HEK293 (cell line): ENCODE results near the gene STK24.
"Not testable (repeated sequence)": the region's sequence is repeated elsewhere in the genome, so short reads cannot be mapped to it uniquely, and the experiment has no call there.

ENCODE experiments used
- CTCF ChIA-PET: fragments of 350-600 bp; formaldehyde crosslinking; extraction: SDS; loops from one replicate; lab custom pipeline; 2021; ENCODE audit warnings: antibody characterized with exemption; lab: Yijun Ruan, JAX
- POLR2A ChIA-PET: fragments of 300-600 bp; formaldehyde crosslinking; extraction: SDS; loops from one replicate; lab custom pipeline; 2020; ENCODE audit warnings: antibody characterized with exemption, inconsistent platforms; lab: Yijun Ruan, JAX
- H3K27ac ChIP-seq: fragments of 200-500 bp; sonication (Bioruptor generic); 2 replicates; pipeline ENCODE4 v1.5.1; 2014; ENCODE audit warnings: low read depth, low read length, control low read depth, inconsistent platforms; ENCODE audit errors: extremely low read depth
- H3K36me3 ChIP-seq, 2 experiments: fragments of 200-500 bp in 1 of 2; sonication (Bioruptor generic) in 1 of 2; 1 replicate in 1 of 2; 2 replicates in 1 of 2; pipeline ENCODE4 v1.5.1; 2014 to 2017; ENCODE audit warnings: inconsistent platforms in 2 of 2, low read length in 2 of 2; ENCODE audit not compliant: control insufficient read depth in 2 of 2, insufficient read depth in 1 of 2
- H3K4me1 ChIP-seq: fragments of 200-500 bp; sonication (Bioruptor generic); 2 replicates; pipeline ENCODE4 v1.5.1; 2014; ENCODE audit warnings: mild to moderate bottlenecking, low read length, inconsistent platforms; ENCODE audit not compliant: control insufficient read depth, insufficient read depth
- H3K4me3 ChIP-seq: 2 replicates; pipeline ENCODE4 v1.5.1; 2011; ENCODE audit warnings: low read depth, mild to moderate bottlenecking, control low read depth, low read length, moderate library complexity
- H3K9me3 ChIP-seq: fragments of 200-500 bp; sonication (Bioruptor generic); 2 replicates; pipeline ENCODE4 v1.5.1; 2014; ENCODE audit warnings: low read depth, low read length, inconsistent platforms; ENCODE audit not compliant: control insufficient read depth, insufficient read depth
- GLI4 ChIP-seq: fragments of 450-650 bp; formaldehyde crosslinking; IDR thresholded peaks from 2 replicates; pipeline ENCODE4 v1.5.1; 2016; ENCODE audit warnings: missing biosample characterization, missing genetic modification characterization
- KLF1 ChIP-seq: fragments of 450-650 bp; formaldehyde crosslinking; IDR thresholded peaks from 2 replicates; pipeline ENCODE4 v1.5.1; 2016; ENCODE audit warnings: missing biosample characterization, missing genetic modification characterization
- KLF8 ChIP-seq: fragments of 450-650 bp; formaldehyde crosslinking; IDR thresholded peaks from 2 replicates; pipeline ENCODE4 v1.5.1; 2016; ENCODE audit warnings: missing biosample characterization, missing genetic modification characterization
- MYNN ChIP-seq: fragments of 450-650 bp; formaldehyde crosslinking; IDR thresholded peaks from 2 replicates; pipeline ENCODE4 v1.5.1; 2016; ENCODE audit warnings: missing biosample characterization, missing genetic modification characterization, borderline replicate concordance
- OSR2 ChIP-seq: fragments of 450-650 bp; formaldehyde crosslinking; IDR thresholded peaks from 2 replicates; pipeline ENCODE4 v1.5.1; 2016; ENCODE audit warnings: missing biosample characterization, missing genetic modification characterization
- PRDM1 ChIP-seq: fragments of 450-650 bp; formaldehyde crosslinking; IDR thresholded peaks from 2 replicates; pipeline ENCODE4; 2016; ENCODE audit warnings: missing biosample characterization, missing genetic modification characterization
- WT1 ChIP-seq: fragments of 450-650 bp; formaldehyde crosslinking; IDR thresholded peaks from 2 replicates; pipeline ENCODE4 v1.5.1; 2016; ENCODE audit warnings: missing biosample characterization, missing genetic modification characterization
- ZBTB6 ChIP-seq: fragments of 450-650 bp; formaldehyde crosslinking; IDR thresholded peaks from 2 replicates; pipeline ENCODE4 v1.5.1; 2017; ENCODE audit warnings: missing biosample characterization, missing genetic modification characterization
- ZFHX2 ChIP-seq: fragments of 450-650 bp; formaldehyde crosslinking; conservative IDR thresholded peaks from 2 replicates; pipeline ENCODE4 v1.5.1; 2016; ENCODE audit warnings: missing biosample characterization, missing genetic modification characterization
- ZNF175 ChIP-seq: fragments of 450-650 bp; formaldehyde crosslinking; IDR thresholded peaks from 2 replicates; pipeline ENCODE4 v1.5.1; 2016; ENCODE audit warnings: missing biosample characterization, missing genetic modification characterization
- ZNF324 ChIP-seq: fragments of 450-650 bp; formaldehyde crosslinking; IDR thresholded peaks from 2 replicates; pipeline ENCODE4 v1.5.1; 2016; ENCODE audit warnings: missing biosample characterization, missing genetic modification characterization
- ZNF350 ChIP-seq: fragments of 450-650 bp; formaldehyde crosslinking; IDR thresholded peaks from 2 replicates; pipeline ENCODE4 v1.5.0; 2017; ENCODE audit warnings: missing biosample characterization, mild to moderate bottlenecking, missing genetic modification characterization
- ZNF362 ChIP-seq: fragments of 450-650 bp; formaldehyde crosslinking; IDR thresholded peaks from 2 replicates; pipeline ENCODE4 v1.5.1; 2016; ENCODE audit warnings: missing biosample characterization, missing genetic modification characterization
- ZNF37A ChIP-seq: fragments of 450-650 bp; IDR thresholded peaks from 2 replicates; pipeline ENCODE4 v1.5.1; 2018; ENCODE audit warnings: missing biosample characterization, missing genetic modification characterization
- ZNF48 ChIP-seq: fragments of 450-650 bp; formaldehyde crosslinking; IDR thresholded peaks from 2 replicates; pipeline ENCODE4 v1.5.1; 2016; ENCODE audit warnings: missing biosample characterization, missing genetic modification characterization
- ZNF510 ChIP-seq: fragments of 450-650 bp; formaldehyde crosslinking; IDR thresholded peaks from 2 replicates; pipeline ENCODE4 v1.5.1; 2018; ENCODE audit warnings: mild to moderate bottlenecking, missing genetic modification characterization, missing biosample characterization; ENCODE audit not compliant: insufficient replicate concordance
- ZNF514 ChIP-seq: fragments of 450-650 bp; formaldehyde crosslinking; IDR thresholded peaks from 2 replicates; pipeline ENCODE4 v1.5.1; 2016; ENCODE audit warnings: missing biosample characterization, missing genetic modification characterization
- ZNF548 ChIP-seq: fragments of 450-650 bp; formaldehyde crosslinking; IDR thresholded peaks from 2 replicates; pipeline ENCODE4 v1.5.1; 2016; ENCODE audit warnings: missing biosample characterization, missing genetic modification characterization
- ZNF660 ChIP-seq: fragments of 450-650 bp; IDR thresholded peaks from 2 replicates; pipeline ENCODE4 v1.5.1; 2018; ENCODE audit warnings: missing biosample characterization, mild to moderate bottlenecking, missing genetic modification characterization
- ZNF707 ChIP-seq: fragments of 450-650 bp; formaldehyde crosslinking; IDR thresholded peaks from 2 replicates; pipeline ENCODE4 v1.5.1; 2016; ENCODE audit warnings: missing biosample characterization, missing genetic modification characterization
- ZNF791 ChIP-seq: fragments of 450-650 bp; formaldehyde crosslinking; IDR thresholded peaks from 2 replicates; pipeline ENCODE4 v1.5.1; 2016; ENCODE audit warnings: missing biosample characterization, missing genetic modification characterization
- TF ChIP-seq, protein P1 (sequence below): fragments of 450-650 bp; formaldehyde crosslinking; IDR thresholded peaks from 2 replicates; pipeline ENCODE4 v1.5.1; 2016; ENCODE audit warnings: missing biosample characterization, missing genetic modification characterization
- TF ChIP-seq, protein P2 (sequence below): fragments of 450-650 bp; formaldehyde crosslinking; IDR thresholded peaks from 2 replicates; pipeline ENCODE4 v1.5.1; 2017; ENCODE audit warnings: missing biosample characterization, missing genetic modification characterization
- TF ChIP-seq, protein P3 (sequence below): fragments of 450-650 bp; formaldehyde crosslinking; IDR thresholded peaks from 2 replicates; pipeline ENCODE4 v1.5.1; 2017; ENCODE audit warnings: missing biosample characterization, mild to moderate bottlenecking, missing genetic modification characterization, moderate library complexity

Gene STK24

GRCh38 chr13:98624589-98624988 is 47.7 kb upstream of the STK24 start:
- not testable (repeated sequence) for H3K4me3 ChIP-seq, H3K9me3 ChIP-seq, H3K27ac ChIP-seq, H3K36me3 ChIP-seq, H3K4me1 ChIP-seq
- ChIA-PET CTCF (interaction anchor here (0.7 to 1.8 kb wide), 4 partner anchors 47 to 690 kb away, joined by 3 to 5 read pairs (median 4); no protein-coding TSS in a partner anchor), POLR2A (interaction anchor here (0.7 kb wide), 1 partner anchor 9 kb away, joined by 3 read pairs; no protein-coding TSS in a partner anchor)

GRCh38 chr13:98622931-98623331 is 46.0 kb upstream of the STK24 start:
- TF ChIP-seq KLF1 (tag by site-specific recombination) (no peak), ZNF175 (tag by site-specific recombination) (no peak), ZNF548 (no peak), ZNF37A (no peak), KLF8 (tag by site-specific recombination) (no peak), ZNF514 (tag by site-specific recombination) (no peak), ZNF324 (no peak), MYNN (no peak), ZNF791 (tag by site-specific recombination) (no peak), ZNF660 (tag by site-specific recombination) (no peak), OSR2 (tag by site-specific recombination) (no peak), GLI4 (tag by site-specific recombination) (no peak), ZNF362 (tag by site-specific recombination) (no peak), WT1 (no peak)
- TF ChIP-seq, protein P1, sequence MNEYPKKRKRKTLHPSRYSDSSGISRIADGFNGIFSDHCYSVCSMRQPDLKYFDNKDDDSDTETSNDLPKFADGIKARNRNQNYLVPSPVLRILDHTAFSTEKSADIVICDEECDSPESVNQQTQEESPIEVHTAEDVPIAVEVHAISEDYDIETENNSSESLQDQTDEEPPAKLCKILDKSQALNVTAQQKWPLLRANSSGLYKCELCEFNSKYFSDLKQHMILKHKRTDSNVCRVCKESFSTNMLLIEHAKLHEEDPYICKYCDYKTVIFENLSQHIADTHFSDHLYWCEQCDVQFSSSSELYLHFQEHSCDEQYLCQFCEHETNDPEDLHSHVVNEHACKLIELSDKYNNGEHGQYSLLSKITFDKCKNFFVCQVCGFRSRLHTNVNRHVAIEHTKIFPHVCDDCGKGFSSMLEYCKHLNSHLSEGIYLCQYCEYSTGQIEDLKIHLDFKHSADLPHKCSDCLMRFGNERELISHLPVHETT, result no peak
- no peaks in the 10 kb centered on the region for H3K9me3 ChIP-seq

GRCh38 chr13:98619556-98619955 is 42.6 kb upstream of the STK24 start:
- Histone ChIP-seq H3K36me3 (no peaks in the 10 kb centered on the region), H3K4me3 (no peak overlapping the region), H3K9me3 (no peaks in the 10 kb centered on the region), H3K27ac (no peak overlapping the region), H3K4me1 (no peaks in the 10 kb centered on the region)
- CTCF ChIA-PET, result no interaction called here
- POLR2A ChIA-PET, result no interaction called here
- TF ChIP-seq ZBTB6 (tag by site-specific recombination) (no peak), ZNF37A (no peak), ZNF510 (tag by site-specific recombination) (no peak), PRDM1 (no peak), ZFHX2 (tag by site-specific recombination) (no peak), ZNF707 (no peak), ZNF350 (tag by site-specific recombination) (no peak), ZNF48 (no peak)
- TF ChIP-seq, protein P2, sequence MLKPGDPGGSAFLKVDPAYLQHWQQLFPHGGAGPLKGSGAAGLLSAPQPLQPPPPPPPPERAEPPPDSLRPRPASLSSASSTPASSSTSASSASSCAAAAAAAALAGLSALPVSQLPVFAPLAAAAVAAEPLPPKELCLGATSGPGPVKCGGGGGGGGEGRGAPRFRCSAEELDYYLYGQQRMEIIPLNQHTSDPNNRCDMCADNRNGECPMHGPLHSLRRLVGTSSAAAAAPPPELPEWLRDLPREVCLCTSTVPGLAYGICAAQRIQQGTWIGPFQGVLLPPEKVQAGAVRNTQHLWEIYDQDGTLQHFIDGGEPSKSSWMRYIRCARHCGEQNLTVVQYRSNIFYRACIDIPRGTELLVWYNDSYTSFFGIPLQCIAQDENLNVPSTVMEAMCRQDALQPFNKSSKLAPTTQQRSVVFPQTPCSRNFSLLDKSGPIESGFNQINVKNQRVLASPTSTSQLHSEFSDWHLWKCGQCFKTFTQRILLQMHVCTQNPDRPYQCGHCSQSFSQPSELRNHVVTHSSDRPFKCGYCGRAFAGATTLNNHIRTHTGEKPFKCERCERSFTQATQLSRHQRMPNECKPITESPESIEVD (tag by site-specific recombination), result no peak
- TF ChIP-seq, protein P3, sequence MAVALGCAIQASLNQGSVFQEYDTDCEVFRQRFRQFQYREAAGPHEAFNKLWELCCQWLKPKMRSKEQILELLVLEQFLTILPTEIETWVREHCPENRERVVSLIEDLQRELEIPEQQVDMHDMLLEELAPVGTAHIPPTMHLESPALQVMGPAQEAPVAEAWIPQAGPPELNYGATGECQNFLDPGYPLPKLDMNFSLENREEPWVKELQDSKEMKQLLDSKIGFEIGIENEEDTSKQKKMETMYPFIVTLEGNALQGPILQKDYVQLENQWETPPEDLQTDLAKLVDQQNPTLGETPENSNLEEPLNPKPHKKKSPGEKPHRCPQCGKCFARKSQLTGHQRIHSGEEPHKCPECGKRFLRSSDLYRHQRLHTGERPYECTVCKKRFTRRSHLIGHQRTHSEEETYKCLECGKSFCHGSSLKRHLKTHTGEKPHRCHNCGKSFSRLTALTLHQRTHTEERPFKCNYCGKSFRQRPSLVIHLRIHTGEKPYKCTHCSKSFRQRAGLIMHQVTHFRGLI (tag by site-specific recombination), result no peak

More at GRCh38 chr13:98622931-98623331, 46.0 kb upstream of the STK24 start:
- no peak overlapping the region for H3K27ac ChIP-seq
- H3K4me1 ChIP-seq, result no peaks in the 10 kb centered on the region
- no peak overlapping the region for H3K4me3 ChIP-seq
- ChIA-PET CTCF (no interaction called here), POLR2A (no interaction called here)
- H3K36me3 ChIP-seq, result no peaks in the 10 kb centered on the region

GRCh38 chr13:98615595-98615994 is 38.7 kb upstream of the STK24 start:
- H3K36me3 ChIP-seq, H3K4me1 ChIP-seq, H3K4me3 ChIP-seq, POLR2A ChIA-PET, H3K9me3 ChIP-seq, H3K27ac ChIP-seq: not testable (repeated sequence)
- CTCF ChIA-PET, result interaction anchor here (1.2 kb wide), 1 partner anchor 17 kb away, joined by 4 read pairs; no protein-coding TSS in a partner anchor
